K562 (cell line): ENCODE data around the gene GIT2. TPM values are rescaled to one million over a fixed set of nuclear protein-coding genes. Genes with fewer than 3 reads are reported as not detected.

Experiments
- DPF2 ChIP-seq: fragments of 450-650 bp; IDR thresholded peaks from 2 replicates; pipeline ENCODE4 v1.6.1; 2016
- EP300 ChIP-seq: IDR thresholded peaks from 2 replicates; pipeline ENCODE4 v1.6.1; 2012; ENCODE audit warnings: low read length, improper control_type of control experiment
- GABPB2 ChIP-seq: fragments of 250-450 bp; sonication (Bioruptor Pico); conservative IDR thresholded peaks from 2 replicates; pipeline ENCODE4 v1.5.1; 2021; ENCODE audit warnings: mild to moderate bottlenecking
- PML ChIP-seq: IDR thresholded peaks from 2 replicates; pipeline ENCODE4 v1.6.1; 2012; ENCODE audit warnings: low read length, inconsistent platforms
- XRCC4 ChIP-seq: IDR thresholded peaks from one replicate; pipeline ENCODE4 v1.6.1; 2011; ENCODE audit not compliant: insufficient read depth, insufficient read length; ENCODE audit errors: extremely low read depth
- ZNF324 ChIP-seq: fragments of 250-450 bp; sonication (Bioruptor Pico); IDR thresholded peaks from 2 replicates; pipeline ENCODE4 v1.4.0; 2020; ENCODE audit warnings: mild to moderate bottlenecking
- polyA plus RNA-seq, 8 experiments: library from polyadenylated mRNA; depleted of rRNA in 4 of 8; stranded (reverse) in 5 of 8; unstranded in 3 of 8; fragments of >200 nt; fragmentation: Nextera tagmentation in 2 of 8; fragmentation: Illumina TruSeq in 1 of 8; extraction: Ambion mirVana in 2 of 8; extraction: Trizol in 1 of 8; gene quantifications; 2 replicates each; pipeline versions ENCODE4 v1.2.1 to v1.2.3, GENCODE V29; 2011 to 2014; ENCODE audit warnings: inconsistent platforms in 1 of 8, missing spikeins in 1 of 8
- total RNA-seq, 7 experiments: library from RNA; depleted of rRNA in 6 of 7; stranded (reverse); fragments of >200 nt in 6 of 7; fragmentation: Illumina TruSeq in 2 of 7; extraction: Trizol in 2 of 7; gene quantifications; 2 replicates each; pipeline versions ENCODE4 v1.2.1 to v1.2.3, GENCODE V29; 2011 to 2021; ENCODE audit warnings: low replicate concordance in 1 of 7
- TF ChIP-seq, protein P1 (sequence below): fragments of 200-400 bp; formaldehyde crosslinking; IDR thresholded peaks from 2 replicates; pipeline ENCODE4 v1.6.1; 2017; ENCODE audit warnings: mild to moderate bottlenecking, low read depth, low read length, moderate library complexity
- TF ChIP-seq, protein P2 (sequence below), 2 experiments: fragments of 450-650 bp; IDR thresholded peaks; 2 replicates each; pipeline ENCODE4 v1.6.1; 2018; ENCODE audit warnings: mild to moderate bottlenecking in 2 of 2, low read depth in 1 of 2; ENCODE audit not compliant: partially characterized antibody in 2 of 2
- TF ChIP-seq, protein P3 (sequence below): fragments of 250-450 bp; sonication (Bioruptor Pico); IDR thresholded peaks from 2 replicates; pipeline ENCODE4 v1.5.0; 2021
- TF ChIP-seq, protein P4 (sequence below): IDR thresholded peaks from 3 replicates; pipeline ENCODE4 v1.6.1; 2011; ENCODE audit warnings: borderline replicate concordance, mild to moderate bottlenecking; ENCODE audit not compliant: insufficient read length, insufficient read depth
- TF ChIP-seq, protein P5 (sequence below): fragments of 450-650 bp; IDR thresholded peaks from 2 replicates; pipeline ENCODE4 v1.7.1; 2018; ENCODE audit warnings: mild to moderate bottlenecking, low read depth; ENCODE audit not compliant: partially characterized antibody
- TF ChIP-seq, protein P6 (sequence below): sonication (generic); formaldehyde crosslinking; IDR thresholded peaks from 2 replicates; pipeline ENCODE4 v1.8.0; 2022; ENCODE audit warnings: missing genetic modification reagents, mild to moderate bottlenecking, borderline replicate concordance

Gene GIT2
- total and polyA plus RNA-seq, 9 of the 15 experiments (the other 6 are each of a cell fraction or from before 2014, with no cell fraction given): 4.0 to 30.4 (median 23.5) TPM

DNA sequence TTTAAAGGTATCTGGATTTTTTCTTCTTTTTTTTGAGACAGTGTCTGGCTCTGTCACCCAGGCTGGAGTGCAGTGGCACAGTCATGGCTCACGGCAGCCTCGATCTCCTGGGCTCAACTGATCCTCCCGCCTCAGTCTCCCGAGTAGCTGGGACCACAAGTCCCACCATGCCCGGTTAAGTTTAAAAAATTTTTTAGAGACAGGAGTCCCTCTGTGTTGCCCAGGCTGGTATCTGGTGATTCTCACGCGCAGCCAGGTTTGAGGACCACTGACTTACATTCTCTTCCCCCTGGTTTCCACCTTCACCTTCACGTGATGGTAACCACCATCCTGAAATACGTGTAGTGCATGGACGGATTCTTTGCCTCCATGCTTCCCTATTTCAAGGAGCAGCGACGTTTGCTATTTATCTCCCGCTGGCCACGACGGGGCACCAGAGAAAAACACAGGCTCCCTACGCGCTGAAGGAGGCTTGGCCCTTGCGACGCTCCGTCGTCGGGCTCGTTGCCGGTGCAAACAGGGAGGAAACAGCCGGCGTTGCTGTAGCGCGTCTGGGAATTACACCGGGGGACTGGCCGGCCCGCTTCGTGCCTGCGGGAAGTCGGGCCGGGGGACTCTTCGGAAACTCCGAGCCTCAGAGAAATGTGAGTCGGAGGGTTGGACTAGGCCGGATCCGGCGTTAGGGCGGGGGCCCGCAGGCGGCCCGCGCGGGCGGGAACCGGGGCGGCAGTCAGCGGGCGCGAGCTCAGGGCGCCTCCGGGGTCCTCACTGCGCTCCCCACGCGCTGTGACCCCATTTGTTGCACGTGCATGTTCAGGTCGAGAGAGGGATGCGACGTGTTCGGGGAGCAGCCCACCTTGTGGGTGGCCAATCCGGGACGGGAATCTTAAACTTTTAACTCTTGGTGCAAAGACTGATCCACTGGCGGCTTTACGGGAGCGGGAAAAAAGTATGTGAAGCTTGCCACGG lies 96.1 kb downstream of the GIT2 start, which contains the start of gene TCHP (continued):
- TF ChIP-seq, protein P1, sequence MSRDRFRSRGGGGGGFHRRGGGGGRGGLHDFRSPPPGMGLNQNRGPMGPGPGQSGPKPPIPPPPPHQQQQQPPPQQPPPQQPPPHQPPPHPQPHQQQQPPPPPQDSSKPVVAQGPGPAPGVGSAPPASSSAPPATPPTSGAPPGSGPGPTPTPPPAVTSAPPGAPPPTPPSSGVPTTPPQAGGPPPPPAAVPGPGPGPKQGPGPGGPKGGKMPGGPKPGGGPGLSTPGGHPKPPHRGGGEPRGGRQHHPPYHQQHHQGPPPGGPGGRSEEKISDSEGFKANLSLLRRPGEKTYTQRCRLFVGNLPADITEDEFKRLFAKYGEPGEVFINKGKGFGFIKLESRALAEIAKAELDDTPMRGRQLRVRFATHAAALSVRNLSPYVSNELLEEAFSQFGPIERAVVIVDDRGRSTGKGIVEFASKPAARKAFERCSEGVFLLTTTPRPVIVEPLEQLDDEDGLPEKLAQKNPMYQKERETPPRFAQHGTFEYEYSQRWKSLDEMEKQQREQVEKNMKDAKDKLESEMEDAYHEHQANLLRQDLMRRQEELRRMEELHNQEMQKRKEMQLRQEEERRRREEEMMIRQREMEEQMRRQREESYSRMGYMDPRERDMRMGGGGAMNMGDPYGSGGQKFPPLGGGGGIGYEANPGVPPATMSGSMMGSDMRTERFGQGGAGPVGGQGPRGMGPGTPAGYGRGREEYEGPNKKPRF: no peak
- TF ChIP-seq DPF2: no peak; the same call in 1 of the 2 replicates
- TF ChIP-seq GABPB2 (CRISPR knock-in tag): no peak
- TF ChIP-seq, protein P2, sequence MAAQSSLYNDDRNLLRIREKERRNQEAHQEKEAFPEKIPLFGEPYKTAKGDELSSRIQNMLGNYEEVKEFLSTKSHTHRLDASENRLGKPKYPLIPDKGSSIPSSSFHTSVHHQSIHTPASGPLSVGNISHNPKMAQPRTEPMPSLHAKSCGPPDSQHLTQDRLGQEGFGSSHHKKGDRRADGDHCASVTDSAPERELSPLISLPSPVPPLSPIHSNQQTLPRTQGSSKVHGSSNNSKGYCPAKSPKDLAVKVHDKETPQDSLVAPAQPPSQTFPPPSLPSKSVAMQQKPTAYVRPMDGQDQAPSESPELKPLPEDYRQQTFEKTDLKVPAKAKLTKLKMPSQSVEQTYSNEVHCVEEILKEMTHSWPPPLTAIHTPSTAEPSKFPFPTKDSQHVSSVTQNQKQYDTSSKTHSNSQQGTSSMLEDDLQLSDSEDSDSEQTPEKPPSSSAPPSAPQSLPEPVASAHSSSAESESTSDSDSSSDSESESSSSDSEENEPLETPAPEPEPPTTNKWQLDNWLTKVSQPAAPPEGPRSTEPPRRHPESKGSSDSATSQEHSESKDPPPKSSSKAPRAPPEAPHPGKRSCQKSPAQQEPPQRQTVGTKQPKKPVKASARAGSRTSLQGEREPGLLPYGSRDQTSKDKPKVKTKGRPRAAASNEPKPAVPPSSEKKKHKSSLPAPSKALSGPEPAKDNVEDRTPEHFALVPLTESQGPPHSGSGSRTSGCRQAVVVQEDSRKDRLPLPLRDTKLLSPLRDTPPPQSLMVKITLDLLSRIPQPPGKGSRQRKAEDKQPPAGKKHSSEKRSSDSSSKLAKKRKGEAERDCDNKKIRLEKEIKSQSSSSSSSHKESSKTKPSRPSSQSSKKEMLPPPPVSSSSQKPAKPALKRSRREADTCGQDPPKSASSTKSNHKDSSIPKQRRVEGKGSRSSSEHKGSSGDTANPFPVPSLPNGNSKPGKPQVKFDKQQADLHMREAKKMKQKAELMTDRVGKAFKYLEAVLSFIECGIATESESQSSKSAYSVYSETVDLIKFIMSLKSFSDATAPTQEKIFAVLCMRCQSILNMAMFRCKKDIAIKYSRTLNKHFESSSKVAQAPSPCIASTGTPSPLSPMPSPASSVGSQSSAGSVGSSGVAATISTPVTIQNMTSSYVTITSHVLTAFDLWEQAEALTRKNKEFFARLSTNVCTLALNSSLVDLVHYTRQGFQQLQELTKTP (IDR thresholded peaks at IDR 0.05; ENCODE audit: low read depth in 1 of 2, partially characterized antibody in 2 of 2): peak; percentile 32 to 55
- TF ChIP-seq, protein P3, sequence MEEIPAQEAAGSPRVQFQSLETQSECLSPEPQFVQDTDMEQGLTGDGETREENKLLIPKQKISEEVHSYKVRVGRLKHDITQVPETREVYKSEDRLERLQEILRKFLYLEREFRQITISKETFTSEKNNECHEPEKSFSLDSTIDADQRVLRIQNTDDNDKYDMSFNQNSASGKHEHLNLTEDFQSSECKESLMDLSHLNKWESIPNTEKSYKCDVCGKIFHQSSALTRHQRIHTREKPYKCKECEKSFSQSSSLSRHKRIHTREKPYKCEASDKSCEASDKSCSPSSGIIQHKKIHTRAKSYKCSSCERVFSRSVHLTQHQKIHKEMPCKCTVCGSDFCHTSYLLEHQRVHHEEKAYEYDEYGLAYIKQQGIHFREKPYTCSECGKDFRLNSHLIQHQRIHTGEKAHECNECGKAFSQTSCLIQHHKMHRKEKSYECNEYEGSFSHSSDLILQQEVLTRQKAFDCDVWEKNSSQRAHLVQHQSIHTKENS: no peak
- peak; percentile 56; the same call in 1 of the 2 replicates for TF ChIP-seq PML
- TF ChIP-seq ZNF324 (CRISPR knock-in tag): no peak
- TF ChIP-seq, protein P4, sequence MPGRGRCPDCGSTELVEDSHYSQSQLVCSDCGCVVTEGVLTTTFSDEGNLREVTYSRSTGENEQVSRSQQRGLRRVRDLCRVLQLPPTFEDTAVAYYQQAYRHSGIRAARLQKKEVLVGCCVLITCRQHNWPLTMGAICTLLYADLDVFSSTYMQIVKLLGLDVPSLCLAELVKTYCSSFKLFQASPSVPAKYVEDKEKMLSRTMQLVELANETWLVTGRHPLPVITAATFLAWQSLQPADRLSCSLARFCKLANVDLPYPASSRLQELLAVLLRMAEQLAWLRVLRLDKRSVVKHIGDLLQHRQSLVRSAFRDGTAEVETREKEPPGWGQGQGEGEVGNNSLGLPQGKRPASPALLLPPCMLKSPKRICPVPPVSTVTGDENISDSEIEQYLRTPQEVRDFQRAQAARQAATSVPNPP: no peak
- 0 out of 2 replicates have a peak, but pooled peaks have one; percentile 21 for TF ChIP-seq EP300
- TF ChIP-seq XRCC4: no peak
- TF ChIP-seq, protein P5, sequence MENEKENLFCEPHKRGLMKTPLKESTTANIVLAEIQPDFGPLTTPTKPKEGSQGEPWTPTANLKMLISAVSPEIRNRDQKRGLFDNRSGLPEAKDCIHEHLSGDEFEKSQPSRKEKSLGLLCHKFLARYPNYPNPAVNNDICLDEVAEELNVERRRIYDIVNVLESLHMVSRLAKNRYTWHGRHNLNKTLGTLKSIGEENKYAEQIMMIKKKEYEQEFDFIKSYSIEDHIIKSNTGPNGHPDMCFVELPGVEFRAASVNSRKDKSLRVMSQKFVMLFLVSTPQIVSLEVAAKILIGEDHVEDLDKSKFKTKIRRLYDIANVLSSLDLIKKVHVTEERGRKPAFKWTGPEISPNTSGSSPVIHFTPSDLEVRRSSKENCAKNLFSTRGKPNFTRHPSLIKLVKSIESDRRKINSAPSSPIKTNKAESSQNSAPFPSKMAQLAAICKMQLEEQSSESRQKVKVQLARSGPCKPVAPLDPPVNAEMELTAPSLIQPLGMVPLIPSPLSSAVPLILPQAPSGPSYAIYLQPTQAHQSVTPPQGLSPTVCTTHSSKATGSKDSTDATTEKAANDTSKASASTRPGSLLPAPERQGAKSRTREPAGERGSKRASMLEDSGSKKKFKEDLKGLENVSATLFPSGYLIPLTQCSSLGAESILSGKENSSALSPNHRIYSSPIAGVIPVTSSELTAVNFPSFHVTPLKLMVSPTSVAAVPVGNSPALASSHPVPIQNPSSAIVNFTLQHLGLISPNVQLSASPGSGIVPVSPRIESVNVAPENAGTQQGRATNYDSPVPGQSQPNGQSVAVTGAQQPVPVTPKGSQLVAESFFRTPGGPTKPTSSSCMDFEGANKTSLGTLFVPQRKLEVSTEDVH: peak; percentile 53
- TF ChIP-seq, protein P6, sequence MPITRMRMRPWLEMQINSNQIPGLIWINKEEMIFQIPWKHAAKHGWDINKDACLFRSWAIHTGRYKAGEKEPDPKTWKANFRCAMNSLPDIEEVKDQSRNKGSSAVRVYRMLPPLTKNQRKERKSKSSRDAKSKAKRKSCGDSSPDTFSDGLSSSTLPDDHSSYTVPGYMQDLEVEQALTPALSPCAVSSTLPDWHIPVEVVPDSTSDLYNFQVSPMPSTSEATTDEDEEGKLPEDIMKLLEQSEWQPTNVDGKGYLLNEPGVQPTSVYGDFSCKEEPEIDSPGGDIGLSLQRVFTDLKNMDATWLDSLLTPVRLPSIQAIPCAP (CRISPR knock-in tag): no peak
